ENCODE results near the gene TMSB10.

Gene TMSB10

DNA sequence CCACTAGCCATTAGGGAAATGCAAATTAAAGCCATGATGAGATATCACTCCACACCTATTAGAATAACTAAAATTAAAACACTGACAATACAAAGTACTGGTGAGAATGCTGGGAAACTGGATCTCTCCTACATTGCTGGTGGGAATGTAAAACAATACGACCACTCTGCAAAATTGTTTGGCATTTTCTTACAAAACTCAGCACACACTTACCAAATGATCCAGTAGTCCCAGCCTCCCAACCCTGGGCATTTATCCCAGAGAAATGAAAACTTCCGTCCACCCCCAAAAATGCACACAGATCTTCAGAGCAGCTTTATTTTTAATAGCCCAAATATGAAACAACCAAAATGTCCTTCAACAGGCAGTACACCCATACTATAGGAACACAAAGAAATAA, 8.9 kb upstream of the TMSB10 start:
- no peak overlapping the region for H3K4me3 ChIP-seq (ENCODE audit: low read length)
- no peak for DNase-seq (ENCODE audit: low read depth)
- TF ChIP-seq, protein P1, sequence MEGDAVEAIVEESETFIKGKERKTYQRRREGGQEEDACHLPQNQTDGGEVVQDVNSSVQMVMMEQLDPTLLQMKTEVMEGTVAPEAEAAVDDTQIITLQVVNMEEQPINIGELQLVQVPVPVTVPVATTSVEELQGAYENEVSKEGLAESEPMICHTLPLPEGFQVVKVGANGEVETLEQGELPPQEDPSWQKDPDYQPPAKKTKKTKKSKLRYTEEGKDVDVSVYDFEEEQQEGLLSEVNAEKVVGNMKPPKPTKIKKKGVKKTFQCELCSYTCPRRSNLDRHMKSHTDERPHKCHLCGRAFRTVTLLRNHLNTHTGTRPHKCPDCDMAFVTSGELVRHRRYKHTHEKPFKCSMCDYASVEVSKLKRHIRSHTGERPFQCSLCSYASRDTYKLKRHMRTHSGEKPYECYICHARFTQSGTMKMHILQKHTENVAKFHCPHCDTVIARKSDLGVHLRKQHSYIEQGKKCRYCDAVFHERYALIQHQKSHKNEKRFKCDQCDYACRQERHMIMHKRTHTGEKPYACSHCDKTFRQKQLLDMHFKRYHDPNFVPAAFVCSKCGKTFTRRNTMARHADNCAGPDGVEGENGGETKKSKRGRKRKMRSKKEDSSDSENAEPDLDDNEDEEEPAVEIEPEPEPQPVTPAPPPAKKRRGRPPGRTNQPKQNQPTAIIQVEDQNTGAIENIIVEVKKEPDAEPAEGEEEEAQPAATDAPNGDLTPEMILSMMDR (conservative IDR thresholded peaks at IDR 0.05; ENCODE audit: low read depth, low read length), result no peak

DNA sequence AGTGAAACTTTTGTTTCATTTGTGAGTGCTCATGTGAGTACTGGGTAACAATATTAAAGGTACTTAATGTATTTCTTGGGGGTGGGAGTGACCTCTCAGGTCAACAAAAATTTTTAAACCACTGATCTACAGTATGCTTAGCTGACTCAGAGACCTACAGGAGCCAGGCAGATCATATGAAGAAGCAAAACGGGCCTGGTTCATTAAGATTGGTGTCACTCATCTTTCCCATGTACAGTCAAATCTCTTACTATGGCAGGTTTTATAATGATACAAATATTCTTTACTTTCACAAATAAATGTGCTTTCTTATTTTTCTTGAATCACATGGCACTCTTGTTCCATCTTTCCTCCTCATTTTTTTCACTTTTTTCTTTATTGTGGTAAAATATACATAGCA, 7.7 kb upstream of the TMSB10 start:
- DNase-seq (ENCODE audit: low read depth), result no peak
- no peak overlapping the region for H3K4me3 ChIP-seq (ENCODE audit: low read length)
- TF ChIP-seq, protein P1 (conservative IDR thresholded peaks at IDR 0.05; ENCODE audit: low read depth, low read length), result no peak

DNA sequence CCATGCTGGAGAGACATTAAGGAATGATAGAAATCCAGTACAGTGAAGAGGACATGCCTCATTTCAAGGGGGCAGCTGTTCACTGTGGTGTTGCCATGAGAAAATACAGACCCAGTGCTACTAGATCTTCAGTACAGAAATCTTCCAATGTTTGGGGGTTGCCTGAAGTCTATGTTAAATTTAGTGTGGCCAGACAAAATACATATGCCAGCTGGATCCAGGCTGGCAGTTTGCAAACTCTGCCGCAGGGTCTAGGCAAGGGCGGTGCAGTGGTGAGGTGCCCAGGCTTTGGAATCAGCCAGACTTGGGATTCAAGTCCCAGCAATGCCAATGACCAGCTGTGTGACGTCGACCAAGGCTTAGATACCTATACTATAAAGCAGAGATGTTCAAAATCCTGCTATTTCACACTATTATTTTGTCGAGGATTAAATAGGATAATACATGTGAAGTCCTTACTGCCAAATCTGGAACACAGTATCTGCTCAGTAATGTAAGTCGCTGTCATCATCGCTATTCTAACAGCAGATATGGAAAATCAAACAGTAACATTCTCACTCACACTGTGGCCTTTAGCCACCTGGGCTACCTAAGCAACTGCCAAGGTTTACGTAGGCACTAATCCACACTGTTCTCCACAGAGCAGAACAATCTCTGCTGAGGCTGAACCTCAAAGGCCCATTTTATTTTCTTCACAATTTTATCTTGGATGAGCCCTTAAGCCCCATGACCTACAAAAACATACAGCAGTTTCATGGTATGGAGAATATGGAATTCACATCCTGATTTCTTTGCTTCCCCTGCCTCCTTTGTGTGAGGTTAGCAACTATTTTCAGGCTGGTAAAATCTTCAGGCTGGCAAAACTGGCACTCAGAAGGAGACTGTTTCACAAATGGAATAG, 5.9 kb upstream of the TMSB10 start:
- TF ChIP-seq, protein P1 (conservative IDR thresholded peaks at IDR 0.05; ENCODE audit: low read depth, low read length), result no peak
- no peak overlapping the region for H3K4me3 ChIP-seq (ENCODE audit: low read length)
- no peak for DNase-seq (ENCODE audit: low read depth)

DNA sequence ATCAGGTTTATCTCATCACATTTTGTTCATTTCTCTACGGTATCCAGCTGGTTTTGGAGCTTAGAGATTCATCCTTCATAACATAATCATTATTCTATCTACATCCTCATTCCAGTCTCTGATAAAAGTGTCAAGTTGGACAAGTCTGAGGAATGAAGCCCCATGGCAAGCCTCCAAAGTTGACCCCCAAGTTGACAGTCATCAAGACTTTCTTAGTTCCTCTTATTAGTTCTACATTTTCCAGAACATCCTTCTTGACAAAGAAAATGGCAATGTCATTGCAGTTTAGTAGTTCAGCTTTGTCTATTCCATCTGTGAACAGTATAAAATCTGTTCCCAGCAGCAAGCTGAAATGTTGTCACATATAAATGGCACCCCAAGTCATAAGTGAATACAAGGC, 4.5 kb upstream of the TMSB10 start:
- no peak overlapping the region for H3K4me3 ChIP-seq (ENCODE audit: low read length)
- TF ChIP-seq, protein P1 (conservative IDR thresholded peaks at IDR 0.05; ENCODE audit: low read depth, low read length), result no peak
- no peak for DNase-seq (ENCODE audit: low read depth)

DNA sequence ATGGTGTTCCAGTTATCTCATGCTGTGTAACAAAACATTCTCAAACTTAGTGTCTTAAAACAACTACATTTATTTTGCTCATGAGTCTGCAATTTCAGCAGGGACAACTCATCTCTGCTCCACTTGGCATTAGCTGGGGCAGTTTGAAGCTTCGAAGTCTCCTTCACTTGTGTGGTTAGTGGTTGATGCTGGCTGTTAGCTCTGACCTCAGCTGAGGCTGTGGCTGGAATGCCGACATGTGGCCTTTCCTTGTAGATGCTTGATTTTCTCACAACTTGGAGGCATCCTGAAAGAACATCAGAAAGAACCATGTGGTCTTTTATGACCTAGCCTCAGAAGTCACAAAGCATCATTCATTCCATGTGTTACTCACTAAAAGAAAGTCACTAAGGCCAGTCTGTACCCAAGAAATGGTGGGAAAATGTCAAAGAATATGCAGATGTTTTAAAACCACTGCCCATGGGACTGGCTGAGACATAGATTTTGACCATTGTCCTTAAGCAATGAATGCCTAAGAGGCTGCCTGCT, 3.8 kb upstream of the TMSB10 start:
- H3K4me3 ChIP-seq (ENCODE audit: low read length), result no peak overlapping the region
- TF ChIP-seq, protein P1 (conservative IDR thresholded peaks at IDR 0.05; ENCODE audit: low read depth, low read length), result no peak
- DNase-seq (ENCODE audit: low read depth), result no peak

DNA sequence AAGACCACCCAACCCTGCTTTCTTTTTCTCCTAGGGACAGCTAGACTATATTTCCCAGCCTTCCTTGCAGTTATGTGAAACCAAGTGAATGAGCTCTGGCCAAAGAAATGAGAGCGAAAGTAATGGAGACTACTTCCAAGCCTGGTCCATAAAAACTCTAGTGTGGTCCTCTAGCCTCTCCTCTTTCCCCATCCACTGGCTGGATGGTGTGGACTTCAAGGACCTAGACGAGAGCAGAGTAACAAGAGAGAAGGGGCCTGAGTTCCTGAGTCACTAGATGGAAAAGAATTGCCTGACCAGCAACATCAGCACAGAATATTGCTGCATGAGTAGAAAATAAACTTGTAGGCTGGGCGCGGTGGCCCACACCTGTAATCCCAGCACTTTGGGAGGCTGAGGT, 2.9 kb upstream of the TMSB10 start:
- no peak overlapping the region for H3K4me3 ChIP-seq (ENCODE audit: low read length)
- no peak for DNase-seq (ENCODE audit: low read depth)
- TF ChIP-seq, protein P1 (conservative IDR thresholded peaks at IDR 0.05; ENCODE audit: low read depth, low read length), result no peak

DNA sequence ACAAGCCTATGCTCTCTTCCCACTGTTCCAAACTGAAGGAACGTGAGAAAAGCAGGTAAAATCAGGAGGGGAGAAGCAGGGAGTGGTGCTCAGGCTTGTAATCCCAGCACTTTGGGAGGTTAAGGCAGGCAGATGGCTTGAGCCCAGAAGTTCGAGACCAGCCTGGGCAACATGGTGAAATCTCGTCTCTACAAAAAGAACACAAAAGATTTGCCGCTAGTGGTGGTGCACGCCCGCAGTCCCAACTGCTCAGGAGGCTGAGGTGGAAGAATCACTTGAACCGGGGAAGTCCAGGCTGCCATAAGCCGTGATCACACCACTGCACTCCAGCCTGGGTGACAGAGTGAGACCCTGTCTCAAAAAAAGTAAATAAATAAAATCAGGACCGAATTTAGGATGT, 1.3 kb upstream of the TMSB10 start:
- TF ChIP-seq, protein P1 (conservative IDR thresholded peaks at IDR 0.05; ENCODE audit: low read depth, low read length), result no peak
- DNase-seq (ENCODE audit: low read depth), result no peak
- no peak overlapping the region for H3K4me3 ChIP-seq (ENCODE audit: low read length)

Measured in retinal pigment epithelial cell (primary cell).